ENCODE measurements around the gene ABLIM1.

DNA sequence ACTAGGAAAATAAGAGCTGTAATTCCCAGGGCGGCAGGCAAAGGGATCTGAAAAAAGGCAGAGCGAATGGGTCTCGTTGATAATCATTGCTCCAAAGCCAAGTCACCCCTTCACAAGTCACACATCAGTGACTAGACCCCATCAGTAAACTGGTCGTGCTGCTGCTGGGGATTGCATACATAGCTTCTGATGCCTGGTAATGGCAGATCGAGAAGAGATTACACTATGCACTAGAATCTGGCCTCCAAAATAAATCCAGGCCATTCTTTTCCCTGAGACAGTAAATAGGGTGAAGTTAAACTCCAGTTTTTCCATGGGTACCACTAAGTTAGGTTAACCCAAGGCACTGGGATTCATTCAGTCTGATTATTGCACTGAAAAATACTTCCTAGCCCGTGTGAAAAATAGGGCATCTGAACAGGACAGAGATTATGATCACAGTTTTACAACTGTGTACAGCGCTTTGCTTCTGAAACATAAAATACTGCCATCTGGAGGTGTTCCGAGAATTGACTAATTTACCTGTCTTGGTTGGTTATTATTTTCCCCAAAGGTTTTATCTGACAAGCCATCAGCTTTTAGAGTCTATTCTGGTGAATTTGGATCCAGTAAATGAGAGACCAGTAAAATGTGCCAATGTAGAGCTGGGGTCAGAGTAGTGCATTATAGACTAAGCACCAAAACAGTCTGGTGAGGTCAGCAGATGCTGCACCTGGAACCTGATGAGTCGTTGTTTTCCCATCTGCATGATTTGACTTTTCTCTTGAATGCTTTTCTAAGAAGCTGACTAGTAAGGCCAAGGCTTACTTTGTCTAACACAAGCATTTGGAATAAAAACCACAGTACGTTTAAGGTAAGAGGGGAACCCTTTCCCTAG lies 170.9 kb downstream of the ABLIM1 start:
- TF ChIP-seq, protein P1, sequence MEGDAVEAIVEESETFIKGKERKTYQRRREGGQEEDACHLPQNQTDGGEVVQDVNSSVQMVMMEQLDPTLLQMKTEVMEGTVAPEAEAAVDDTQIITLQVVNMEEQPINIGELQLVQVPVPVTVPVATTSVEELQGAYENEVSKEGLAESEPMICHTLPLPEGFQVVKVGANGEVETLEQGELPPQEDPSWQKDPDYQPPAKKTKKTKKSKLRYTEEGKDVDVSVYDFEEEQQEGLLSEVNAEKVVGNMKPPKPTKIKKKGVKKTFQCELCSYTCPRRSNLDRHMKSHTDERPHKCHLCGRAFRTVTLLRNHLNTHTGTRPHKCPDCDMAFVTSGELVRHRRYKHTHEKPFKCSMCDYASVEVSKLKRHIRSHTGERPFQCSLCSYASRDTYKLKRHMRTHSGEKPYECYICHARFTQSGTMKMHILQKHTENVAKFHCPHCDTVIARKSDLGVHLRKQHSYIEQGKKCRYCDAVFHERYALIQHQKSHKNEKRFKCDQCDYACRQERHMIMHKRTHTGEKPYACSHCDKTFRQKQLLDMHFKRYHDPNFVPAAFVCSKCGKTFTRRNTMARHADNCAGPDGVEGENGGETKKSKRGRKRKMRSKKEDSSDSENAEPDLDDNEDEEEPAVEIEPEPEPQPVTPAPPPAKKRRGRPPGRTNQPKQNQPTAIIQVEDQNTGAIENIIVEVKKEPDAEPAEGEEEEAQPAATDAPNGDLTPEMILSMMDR (IDR thresholded peaks at IDR 0.05): no peak
- TF ChIP-seq POLR2A (IDR thresholded peaks at IDR 0.05) (no peak), EP300 (IDR thresholded peaks at IDR 0.05) (no peak)
